ENCODE measurements around the gene CLEC2L. TPM values are rescaled to one million over a fixed set of nuclear protein-coding genes. Genes with fewer than 3 reads are reported as not detected.

Gene CLEC2L
- total and polyA plus RNA-seq, 12 donors, result 0.03 to 0.97 (median 0.28) TPM; not detected in 9

- WGBS, 2 donors, result 92% methylated on average over 38 of the region's 38 CpGs
- intact Hi-C loops (cut with DNase I), result no loop called here
- Histone ChIP-seq H3K4me1 (peaks cover 0 to 19% (median 3%) of the 10 kb centered on the region in 9 donors), H3K27me3 (no peaks in the 10 kb centered on the region), H3K27ac (no peak overlapping the region), H3K4me3 (no peak overlapping the region), H3K9me3 (no peaks in the 10 kb centered on the region), H3K36me3 (peaks cover 0 to 98% (median 15%) of the 10 kb centered on the region in 9 donors)
- TF ChIP-seq, protein P1, sequence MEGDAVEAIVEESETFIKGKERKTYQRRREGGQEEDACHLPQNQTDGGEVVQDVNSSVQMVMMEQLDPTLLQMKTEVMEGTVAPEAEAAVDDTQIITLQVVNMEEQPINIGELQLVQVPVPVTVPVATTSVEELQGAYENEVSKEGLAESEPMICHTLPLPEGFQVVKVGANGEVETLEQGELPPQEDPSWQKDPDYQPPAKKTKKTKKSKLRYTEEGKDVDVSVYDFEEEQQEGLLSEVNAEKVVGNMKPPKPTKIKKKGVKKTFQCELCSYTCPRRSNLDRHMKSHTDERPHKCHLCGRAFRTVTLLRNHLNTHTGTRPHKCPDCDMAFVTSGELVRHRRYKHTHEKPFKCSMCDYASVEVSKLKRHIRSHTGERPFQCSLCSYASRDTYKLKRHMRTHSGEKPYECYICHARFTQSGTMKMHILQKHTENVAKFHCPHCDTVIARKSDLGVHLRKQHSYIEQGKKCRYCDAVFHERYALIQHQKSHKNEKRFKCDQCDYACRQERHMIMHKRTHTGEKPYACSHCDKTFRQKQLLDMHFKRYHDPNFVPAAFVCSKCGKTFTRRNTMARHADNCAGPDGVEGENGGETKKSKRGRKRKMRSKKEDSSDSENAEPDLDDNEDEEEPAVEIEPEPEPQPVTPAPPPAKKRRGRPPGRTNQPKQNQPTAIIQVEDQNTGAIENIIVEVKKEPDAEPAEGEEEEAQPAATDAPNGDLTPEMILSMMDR (IDR thresholded peaks at IDR 0.05), result no peak
- DNase-seq (no peak), ATAC-seq (no peak)
These were observed 49.4 kb downstream of the CLEC2L start for GRCh38 chr7:139572704-139573385.

DNA sequence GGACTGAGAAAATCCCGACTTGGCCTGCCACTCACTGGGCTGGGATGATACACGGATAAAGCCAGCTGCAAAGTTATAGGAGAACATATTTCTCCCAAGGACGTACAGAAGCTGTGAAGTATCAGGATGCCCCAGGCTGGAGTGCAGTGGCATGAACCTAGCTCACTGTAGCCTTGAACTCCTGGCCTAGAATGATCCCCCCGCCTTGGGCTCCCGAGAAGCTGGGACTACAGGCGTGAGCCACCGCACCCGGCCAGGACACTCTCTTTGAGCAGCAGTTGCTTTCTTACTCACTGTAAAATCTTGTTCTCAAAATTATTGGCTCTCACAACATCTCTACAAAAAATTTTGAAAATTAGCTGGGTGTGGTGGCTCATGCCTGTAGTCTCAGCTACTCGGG, 50.4 kb downstream of the CLEC2L start:
- H3K4me1 ChIP-seq, result peaks cover 0 to 19% (median 3%) of the 10 kb centered on the region in 9 donors
- no peaks in the 10 kb centered on the region for H3K9me3 ChIP-seq
- H3K4me3 ChIP-seq, result no peak overlapping the region
- H3K27ac ChIP-seq, result peak overlapping the region in 9 of 10 donors; percentile 47 to 79 (median 72)
- ATAC-seq (no peak), DNase-seq (no peak)
- peaks cover 0 to 98% (median 22%) of the 10 kb centered on the region in 9 donors for H3K36me3 ChIP-seq
- TF ChIP-seq, protein P1 (IDR thresholded peaks at IDR 0.05), result no peak
- intact Hi-C loops (cut with DNase I), result no loop called here
- WGBS, 2 donors, result 93 to 97% methylated on average over 9 of the region's 9 CpGs
- H3K27me3 ChIP-seq, result no peaks in the 10 kb centered on the region

GRCh38 chr7:139574618-139575337, 51.3 kb downstream of the CLEC2L start:
- no peaks in the 10 kb centered on the region for H3K27me3 ChIP-seq
- peak; percentile 75 to 96 (median 91) for ATAC-seq
- peaks cover 0 to 19% (median 3%) of the 10 kb centered on the region in 9 donors for H3K4me1 ChIP-seq
- intact Hi-C loops (cut with DNase I), result no loop called here
- peak; percentile 31 to 40 for DNase-seq
- WGBS, 2 donors, result 78 to 80% methylated on average over 16 of the region's 16 CpGs
- peaks cover 0 to 98% (median 16%) of the 10 kb centered on the region in 9 donors for H3K36me3 ChIP-seq
- TF ChIP-seq, protein P1 (IDR thresholded peaks at IDR 0.05), result no peak
- H3K27ac ChIP-seq, result peak overlapping the region in 9 of 10 donors; percentile 47 to 79 (median 72)
- H3K9me3 ChIP-seq, result no peaks in the 10 kb centered on the region
- H3K4me3 ChIP-seq, result no peak overlapping the region

DNA sequence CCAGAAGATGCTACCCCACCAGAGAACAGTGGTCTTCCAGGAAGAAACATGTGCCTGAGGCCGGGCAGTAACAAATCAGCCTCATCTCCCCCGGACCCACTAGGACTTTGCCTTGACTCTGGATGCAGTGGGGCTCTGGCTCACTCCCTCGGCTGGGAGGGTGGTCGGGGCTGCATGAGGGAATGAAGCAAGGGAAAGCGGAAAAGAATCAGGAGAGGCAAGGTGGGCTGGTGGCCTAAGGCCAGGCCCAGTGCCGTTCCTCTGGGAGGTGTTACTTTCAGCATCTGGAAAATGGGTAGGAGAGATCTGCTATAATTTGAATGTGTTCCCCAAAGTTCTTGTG, 51.8 kb downstream of the CLEC2L start:
- Histone ChIP-seq H3K27ac (peak overlapping the region in 9 of 10 donors; percentile 47 to 79 (median 72)), H3K9me3 (no peaks in the 10 kb centered on the region), H3K4me3 (no peak overlapping the region), H3K36me3 (peaks cover 0 to 98% (median 18%) of the 10 kb centered on the region in 9 donors), H3K27me3 (no peaks in the 10 kb centered on the region), H3K4me1 (peaks cover 0 to 19% (median 3%) of the 10 kb centered on the region in 9 donors)
- TF ChIP-seq, protein P1 (IDR thresholded peaks at IDR 0.05), result no peak
- DNase-seq (no peak), ATAC-seq (peak in 1 of 8 donors; percentile 2)
- intact Hi-C loops (cut with DNase I), result no loop called here
- 95% methylated on average over 6 of the region's 6 CpGs for WGBS, 2 donors

All from heart right ventricle (tissue), 16 donors.